OCI-LY1 (cell line): ENCODE measurements around the gene BTBD7.

Experiments
- H2AFZ ChIP-seq: fragments of 200-600 bp; sonication (generic), shearing (Covaris generic); 2 replicates; pipeline ENCODE4 v1.6.0; 2014; ENCODE audit warnings: antibody characterized with exemption, mild to moderate bottlenecking, low read length
- H3F3A ChIP-seq: fragments of 200-600 bp; sonication (generic), shearing (Covaris generic); 2 replicates; pipeline ENCODE4 v1.6.0; 2014; ENCODE audit warnings: mild to moderate bottlenecking, antibody characterized with exemption, low read length, moderate library complexity; ENCODE audit not compliant: insufficient read depth
- H3K27ac ChIP-seq: fragments of 200-600 bp; sonication (generic); 2 replicates; pipeline ENCODE4 v1.5.1; 2014; ENCODE audit warnings: low read length, mixed run types, mild to moderate bottlenecking, low read depth; ENCODE audit not compliant: poor library complexity, severe bottlenecking
- H3K27me3 ChIP-seq: fragments of 200-600 bp; sonication (generic); 2 replicates; pipeline ENCODE4 v1.6.0; 2014; ENCODE audit warnings: antibody characterized with exemption, mild to moderate bottlenecking, low read length, moderate library complexity; ENCODE audit not compliant: insufficient read depth
- H3K36me3 ChIP-seq: fragments of 200-600 bp; sonication (generic); 2 replicates; pipeline ENCODE4 v1.6.1; 2014; ENCODE audit warnings: mild to moderate bottlenecking, antibody characterized with exemption, low read length, moderate library complexity, mixed read lengths; ENCODE audit not compliant: insufficient read depth
- H3K4me1 ChIP-seq: fragments of 200-600 bp; sonication (generic); 2 replicates; pipeline ENCODE4 v1.5.1; 2014; ENCODE audit warnings: mild to moderate bottlenecking, low read length, moderate library complexity; ENCODE audit not compliant: insufficient read depth, severe bottlenecking
- H3K4me2 ChIP-seq: fragments of 200-600 bp; sonication (generic), shearing (Covaris generic); 2 replicates; pipeline ENCODE4 v1.6.1; 2014; ENCODE audit warnings: low read length
- H3K4me3 ChIP-seq: fragments of 200-600 bp; sonication (generic); 2 replicates; pipeline ENCODE4 v1.5.1; 2014; ENCODE audit warnings: low read length, low read depth, mild to moderate bottlenecking, mixed read lengths; ENCODE audit not compliant: poor library complexity, severe bottlenecking
- H3K79me2 ChIP-seq: fragments of 200-600 bp; shearing (Covaris generic); 2 replicates; pipeline ENCODE4 v1.6.1; 2016; ENCODE audit warnings: mixed run types, low read length, mixed read lengths; ENCODE audit not compliant: insufficient read depth
- H3K9ac ChIP-seq: fragments of 200-600 bp; sonication (generic), shearing (Covaris generic); 2 replicates; pipeline ENCODE4 v1.6.1; 2014; ENCODE audit warnings: mild to moderate bottlenecking, low read length, mixed read lengths
- H3K9me2 ChIP-seq: fragments of 200-600 bp; sonication (generic), shearing (Covaris generic); 2 replicates; pipeline ENCODE4 v1.6.1; 2014; ENCODE audit warnings: low read depth, mild to moderate bottlenecking, low read length, mixed read lengths
- H3K9me3 ChIP-seq: fragments of 200-600 bp; shearing (Covaris generic); 2 replicates; pipeline ENCODE4 v1.6.1; 2014; ENCODE audit warnings: low read length, mixed read lengths
- H4K20me1 ChIP-seq: fragments of 200-600 bp; sonication (generic), shearing (Covaris generic); 2 replicates; pipeline ENCODE4 v1.6.0; 2016; ENCODE audit warnings: mild to moderate bottlenecking, low read length; ENCODE audit not compliant: insufficient read depth
- CTCF ChIP-seq: fragments of 200-600 bp; sonication (generic), shearing (Covaris generic); IDR thresholded peaks from 2 replicates; pipeline ENCODE4 v1.5.1; 2017; ENCODE audit warnings: mild to moderate bottlenecking, antibody characterized with exemption, low read length, moderate library complexity, mixed read lengths
- EZH2 ChIP-seq: fragments of 200-600 bp; sonication (generic), shearing (Covaris generic); IDR thresholded peaks from 2 replicates; pipeline ENCODE4 v1.8.0; 2017; ENCODE audit warnings: borderline replicate concordance, mixed run types, mild to moderate bottlenecking, antibody characterized with exemption, low read length, moderate library complexity, mixed read lengths

BTBD7 gene

GRCh38 chr14:93304771-93305170 lies 28.1 kb downstream of the BTBD7 start:
- Histone ChIP-seq H4K20me1 (no peaks in the 10 kb centered on the region; the same call in 1 of the 2 replicates), H3K4me1 (no peaks in the 10 kb centered on the region), H2AFZ (no peak overlapping the region), H3F3A (no peaks in the 10 kb centered on the region), H3K27ac (no peak overlapping the region), H3K36me3 (no peaks in the 10 kb centered on the region), H3K9me3 (no peaks in the 10 kb centered on the region), H3K27me3 (no peaks in the 10 kb centered on the region), H3K79me2 (peaks cover 22% of the 10 kb centered on the region), H3K9me2 (no peaks in the 10 kb centered on the region), H3K9ac (no peak overlapping the region), H3K4me3 (no peak overlapping the region), H3K4me2 (no peak overlapping the region)
- no peak for TF ChIP-seq CTCF
- TF ChIP-seq EZH2 = no peak

GRCh38 chr14:93303659-93304058 lies 29.2 kb downstream of the BTBD7 start:
- Histone ChIP-seq H3K4me1 (no peaks in the 10 kb centered on the region), H4K20me1 (no peaks in the 10 kb centered on the region; the same call in 1 of the 2 replicates)
- no peak for TF ChIP-seq CTCF
- TF ChIP-seq EZH2 = no peak

GRCh38 chr14:93302688-93303581 lies 29.9 kb downstream of the BTBD7 start:
- no peaks in the 10 kb centered on the region for H3K27me3 ChIP-seq
- no peak overlapping the region for H2AFZ ChIP-seq
- TF ChIP-seq EZH2 (no peak), CTCF (no peak)
- H3K79me2 ChIP-seq = peaks cover 25% of the 10 kb centered on the region
- H3K27ac ChIP-seq = no peak overlapping the region
- H3K4me3 ChIP-seq = no peak overlapping the region
- no peaks in the 10 kb centered on the region for H3K36me3 ChIP-seq
- no peaks in the 10 kb centered on the region for H3F3A ChIP-seq
- H3K9ac ChIP-seq = no peak overlapping the region
- H3K4me2 ChIP-seq = no peak overlapping the region
- H3K9me2 ChIP-seq = no peaks in the 10 kb centered on the region
- no peaks in the 10 kb centered on the region; the same call in 1 of the 2 replicates for H4K20me1 ChIP-seq
- H3K9me3 ChIP-seq = no peaks in the 10 kb centered on the region
- H3K4me1 ChIP-seq = no peaks in the 10 kb centered on the region

More at GRCh38 chr14:93303659-93304058, 29.2 kb downstream of the BTBD7 start:
- H3K4me2 ChIP-seq = no peak overlapping the region
- no peaks in the 10 kb centered on the region for H3K9me2 ChIP-seq
- H3K36me3 ChIP-seq = no peaks in the 10 kb centered on the region
- H3K27me3 ChIP-seq = no peaks in the 10 kb centered on the region
- no peak overlapping the region for H2AFZ ChIP-seq
- H3F3A ChIP-seq = no peaks in the 10 kb centered on the region
- no peaks in the 10 kb centered on the region for H3K9me3 ChIP-seq
- no peak overlapping the region for H3K9ac ChIP-seq
- H3K27ac ChIP-seq = no peak overlapping the region
- H3K79me2 ChIP-seq = peaks cover 22% of the 10 kb centered on the region
- H3K4me3 ChIP-seq = no peak overlapping the region
